ENCODE results near the gene LARGE1.

Gene LARGE1

DNA sequence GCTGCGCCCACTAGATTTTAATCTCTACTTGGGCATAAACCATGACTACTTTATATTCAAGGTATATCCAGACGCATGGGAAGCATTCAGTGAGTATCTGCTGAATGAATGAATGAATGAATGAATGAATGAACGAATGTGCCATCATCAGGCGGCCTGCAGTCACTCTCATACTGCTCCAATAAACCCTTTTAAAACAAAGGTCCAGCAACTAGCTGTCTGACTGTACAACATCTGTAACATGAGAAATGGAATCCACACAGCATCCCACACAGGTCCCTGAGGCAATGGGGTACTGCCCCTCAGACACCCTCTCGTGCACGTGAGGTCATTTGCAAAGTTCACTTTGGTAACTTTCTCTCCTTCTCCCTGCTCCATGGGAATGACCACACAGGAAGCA, 147.5 kb downstream of the LARGE1 start:
- DNase-seq (ENCODE audit: low spot score) = no peak

DNA sequence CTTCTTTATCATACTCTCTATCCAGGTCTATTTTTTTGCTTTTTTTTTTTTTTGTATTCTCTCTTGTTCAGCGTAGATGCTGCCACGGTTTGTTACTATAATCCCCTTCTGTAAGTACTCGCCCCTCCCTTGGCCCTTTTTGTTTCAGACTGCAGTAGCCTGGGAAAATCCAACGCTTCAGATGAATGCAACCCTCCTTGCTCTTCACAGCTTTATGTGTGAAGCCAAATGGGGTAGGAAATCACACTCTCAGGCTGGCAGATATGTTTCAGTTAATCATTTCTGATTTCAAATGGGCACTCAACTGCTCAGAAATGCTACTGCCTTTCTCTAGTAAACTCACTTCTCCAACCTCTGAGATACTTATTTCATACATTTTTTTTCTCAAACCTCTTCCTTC, 149.1 kb downstream of the LARGE1 start:
- DNase-seq (ENCODE audit: low spot score) = no peak

DNA sequence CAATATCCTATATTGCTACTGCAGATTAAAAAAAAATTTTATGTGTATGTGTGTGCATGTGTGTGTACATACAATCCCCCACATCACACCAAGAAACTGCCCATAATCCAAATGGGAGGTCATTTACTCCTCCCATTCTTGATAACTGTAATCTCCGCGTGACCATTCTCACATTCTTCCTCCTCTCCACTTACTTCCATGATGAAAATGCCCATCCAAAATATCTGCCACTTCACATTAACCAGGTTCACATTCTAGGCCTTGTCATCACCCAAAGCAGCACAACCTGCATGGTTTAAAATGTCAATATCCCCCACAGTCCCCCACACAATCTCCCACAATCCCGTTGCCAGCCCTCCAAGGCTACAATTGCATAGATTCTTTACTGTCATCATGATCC, 149.6 kb downstream of the LARGE1 start:
- no peak for DNase-seq (ENCODE audit: low spot score)

DNA sequence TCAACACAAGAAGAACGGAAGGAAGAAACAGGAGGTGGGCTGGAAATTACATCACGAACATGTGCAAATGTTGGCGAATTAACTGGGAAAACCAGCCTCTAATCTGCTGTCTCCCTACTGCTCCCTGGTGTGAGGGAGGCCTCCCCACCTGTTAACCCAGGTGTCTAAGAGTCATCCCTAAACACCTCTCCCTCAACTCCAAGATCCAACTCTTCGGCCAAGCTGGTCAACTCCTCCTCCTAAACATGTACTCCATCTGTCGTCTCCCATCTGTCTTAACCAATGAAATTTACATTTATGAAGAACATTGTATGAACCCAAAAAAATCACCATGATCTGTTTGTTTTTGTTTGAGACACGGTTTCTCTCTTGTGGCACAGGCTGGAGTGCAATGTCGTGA, 154.2 kb downstream of the LARGE1 start:
- no peak for DNase-seq (ENCODE audit: low spot score)

DNA sequence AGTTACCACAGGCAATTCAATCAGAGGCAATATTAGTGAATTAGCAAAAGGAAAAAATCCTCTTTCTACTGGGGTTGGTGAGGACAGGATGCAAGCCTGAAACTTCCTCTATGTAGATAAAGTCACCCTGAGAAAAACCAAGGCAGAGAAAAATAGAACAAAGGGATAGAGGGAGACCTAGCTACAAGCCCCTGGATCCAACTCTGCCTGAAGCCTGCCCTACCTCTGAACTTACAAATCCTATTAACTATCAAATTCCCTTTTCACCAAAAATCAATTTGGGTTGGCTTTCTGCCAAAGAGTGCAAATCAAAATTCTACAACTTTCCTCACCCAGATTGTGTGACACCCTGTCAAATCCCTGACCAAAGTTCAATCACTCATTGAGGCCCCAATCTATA, 161.3 kb downstream of the LARGE1 start:
- DNase-seq (ENCODE audit: low spot score) = no peak

DNA sequence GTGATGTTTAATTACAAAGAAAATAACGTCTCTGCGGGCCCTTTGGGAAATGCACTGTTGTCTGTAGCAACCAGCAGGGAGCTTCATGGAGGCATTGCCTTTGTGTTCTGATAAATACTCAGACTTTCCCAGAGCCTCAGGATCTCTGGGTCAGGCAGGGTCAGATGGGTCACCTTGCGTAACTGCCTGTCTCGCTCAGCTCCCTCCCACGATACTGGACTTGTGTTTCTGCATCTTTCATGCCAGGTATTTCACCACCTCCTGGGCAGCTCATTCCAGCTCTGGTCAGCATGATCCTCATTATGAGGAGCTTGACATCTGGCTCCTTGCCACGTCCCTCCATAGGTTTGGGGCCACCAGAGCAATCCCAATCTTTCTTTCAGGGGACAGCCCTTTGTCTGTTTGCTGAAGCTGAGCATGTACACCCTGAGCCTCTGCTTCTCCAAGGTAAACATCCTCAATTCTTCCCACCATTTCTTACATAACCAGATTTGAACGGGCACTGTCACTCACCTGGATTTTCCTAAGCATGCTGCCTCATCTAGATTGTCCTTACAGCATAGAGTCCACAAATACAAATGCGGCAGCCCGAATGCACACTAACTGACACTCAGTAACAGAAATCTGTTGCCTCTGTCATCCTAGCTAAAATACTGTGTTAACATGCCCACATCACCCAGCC, 162.3 kb downstream of the LARGE1 start:
- no peak for DNase-seq (ENCODE audit: low spot score)

DNA sequence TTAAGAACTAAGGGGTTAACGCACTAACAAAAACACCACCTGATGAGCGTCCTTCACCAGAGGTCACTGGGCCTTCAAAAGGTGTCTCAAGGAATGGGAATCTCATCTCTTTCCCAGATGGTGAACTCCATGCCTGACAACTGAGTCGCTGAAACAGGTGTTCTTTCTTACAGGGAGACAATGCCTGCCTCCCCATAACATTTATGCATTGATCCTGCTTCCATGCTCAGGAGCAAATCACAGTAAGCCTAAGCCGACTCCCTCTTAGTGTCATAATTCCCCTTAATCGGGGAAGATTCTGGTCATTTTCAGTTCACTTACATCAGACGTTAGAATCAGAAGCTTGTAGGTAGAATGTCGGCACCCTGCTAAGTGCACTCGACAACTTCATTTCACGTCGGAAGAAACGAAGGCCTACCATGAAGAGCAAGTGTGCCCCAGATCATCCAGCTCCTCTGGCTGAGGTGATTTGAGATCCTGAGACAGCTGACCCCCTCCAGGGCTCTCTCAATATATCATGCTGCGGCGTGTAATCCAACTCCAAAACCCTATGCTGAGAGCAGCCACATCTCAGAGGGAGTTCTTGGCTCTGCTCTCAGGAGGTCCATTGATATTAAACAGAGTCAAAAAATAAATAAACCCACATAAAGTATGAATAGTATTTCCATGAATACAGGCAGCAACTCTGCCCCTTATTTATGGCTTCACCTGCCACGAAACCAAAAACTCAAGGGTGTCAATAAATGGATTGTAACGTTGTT, 163.1 kb downstream of the LARGE1 start:
- DNase-seq (ENCODE audit: low spot score) = no peak

DNA sequence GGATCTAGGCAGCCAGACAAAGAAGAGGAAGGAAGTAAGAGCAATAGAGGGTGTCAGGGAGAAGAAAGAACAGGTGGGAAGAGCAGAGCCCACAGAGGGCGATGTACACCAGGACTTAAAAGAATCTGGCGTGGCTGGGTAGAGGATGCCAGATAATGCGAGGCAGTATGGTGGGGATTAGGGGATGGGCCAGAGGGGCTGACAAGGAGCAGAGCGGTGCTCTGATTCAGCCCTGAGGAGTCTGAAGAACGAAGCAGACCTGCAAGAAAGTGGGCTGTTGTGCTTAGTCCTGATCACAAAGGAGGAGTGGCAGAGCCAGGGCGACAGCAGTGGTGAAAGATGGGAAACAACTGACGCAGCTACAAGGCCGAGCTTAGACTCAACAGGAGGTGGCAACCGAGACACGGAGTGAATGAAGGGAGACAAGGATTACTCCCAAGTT, 163.7 kb downstream of the LARGE1 start:
- DNase-seq (ENCODE audit: low spot score) = no peak

DNA sequence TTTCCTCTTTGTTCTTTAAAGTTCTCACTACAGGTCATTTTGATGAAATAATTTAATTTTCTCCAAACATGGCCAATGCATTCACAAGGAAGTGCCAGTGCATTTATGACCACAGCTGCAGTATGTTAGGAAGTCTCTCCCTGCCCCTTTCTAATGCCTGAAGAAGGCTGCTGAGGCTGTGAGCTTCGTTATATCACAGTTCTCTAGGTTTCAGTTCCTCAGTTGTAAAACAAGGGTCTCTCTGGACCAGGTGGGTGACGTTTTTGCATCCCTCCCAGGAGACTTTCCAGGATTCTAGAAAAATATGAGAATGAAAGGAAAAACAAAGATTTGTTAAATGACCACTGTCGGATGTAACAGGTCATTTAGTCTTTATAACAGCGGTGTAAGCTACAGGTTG, 171.6 kb downstream of the LARGE1 start:
- DNase-seq (ENCODE audit: low spot score) = no peak

DNA sequence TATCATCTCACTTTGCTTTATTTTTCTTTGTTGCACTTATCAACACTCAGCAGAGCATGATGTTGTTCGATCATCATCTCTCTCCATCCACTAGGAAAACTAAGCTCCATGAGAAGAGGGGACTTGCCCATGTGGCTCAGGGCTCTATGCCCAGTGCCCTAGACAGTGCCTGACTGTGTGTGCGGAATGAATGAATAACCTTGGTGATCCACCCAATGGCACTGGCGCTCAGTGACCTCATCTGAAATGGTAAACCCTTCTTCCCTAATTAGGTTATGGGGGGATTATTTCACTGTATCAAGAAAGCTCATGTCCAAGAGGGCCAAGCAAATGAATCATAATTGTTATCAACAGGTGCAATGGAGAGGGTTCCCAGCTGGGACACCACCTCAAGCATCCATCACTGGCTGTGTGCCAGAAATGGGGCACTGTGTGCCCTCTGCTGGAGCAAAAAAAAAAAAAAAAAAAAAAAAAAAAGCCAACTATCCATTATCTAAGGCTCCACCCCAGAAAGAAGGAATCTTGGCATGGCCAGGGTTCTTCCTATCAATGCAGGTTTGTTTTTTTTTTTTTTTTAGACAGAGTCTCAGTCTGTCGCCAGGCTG, 172.6 kb downstream of the LARGE1 start:
- no peak for DNase-seq (ENCODE audit: low spot score)

DNA sequence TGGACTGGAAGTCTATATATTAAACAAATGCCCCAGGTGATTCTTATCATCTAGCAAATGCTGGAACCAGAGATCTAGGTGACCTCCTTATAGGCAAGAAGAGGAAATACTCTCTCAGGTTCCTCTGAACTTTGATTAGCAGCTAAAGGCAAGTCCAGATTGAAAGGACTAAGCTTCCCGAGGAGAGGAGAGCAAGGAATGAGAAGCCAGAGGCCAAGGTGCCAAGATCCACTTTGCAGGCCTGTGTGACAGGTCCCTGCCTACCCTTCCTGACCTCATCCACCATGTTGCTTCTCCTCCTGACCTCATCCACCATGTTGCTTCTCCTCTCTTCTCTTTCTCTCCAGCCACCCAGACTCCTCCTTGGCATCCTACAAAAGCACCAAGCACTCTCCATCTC, 173.2 kb downstream of the LARGE1 start:
- no peak for DNase-seq (ENCODE audit: low spot score)

DNA sequence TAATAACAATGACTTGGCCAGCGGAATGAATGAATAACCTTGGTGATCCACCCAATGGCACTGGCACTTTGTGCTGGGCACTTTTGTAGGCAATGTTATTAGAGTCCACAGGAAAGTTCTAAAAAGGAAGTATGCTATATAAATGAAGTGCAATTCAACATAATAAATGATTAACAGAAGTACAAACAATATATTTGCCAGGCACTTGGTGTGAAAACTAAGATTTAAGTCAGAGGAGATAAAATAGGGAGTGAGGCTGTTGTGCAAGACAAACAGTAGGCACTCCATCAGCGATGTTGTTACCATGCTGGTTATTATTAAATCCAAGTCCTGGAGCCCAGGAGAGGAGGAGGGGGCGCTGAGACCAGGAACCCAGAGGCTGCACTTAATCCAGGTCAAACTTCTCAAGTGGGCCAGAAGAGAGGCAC, 173.8 kb downstream of the LARGE1 start:
- no peak for DNase-seq (ENCODE audit: low spot score)

DNA sequence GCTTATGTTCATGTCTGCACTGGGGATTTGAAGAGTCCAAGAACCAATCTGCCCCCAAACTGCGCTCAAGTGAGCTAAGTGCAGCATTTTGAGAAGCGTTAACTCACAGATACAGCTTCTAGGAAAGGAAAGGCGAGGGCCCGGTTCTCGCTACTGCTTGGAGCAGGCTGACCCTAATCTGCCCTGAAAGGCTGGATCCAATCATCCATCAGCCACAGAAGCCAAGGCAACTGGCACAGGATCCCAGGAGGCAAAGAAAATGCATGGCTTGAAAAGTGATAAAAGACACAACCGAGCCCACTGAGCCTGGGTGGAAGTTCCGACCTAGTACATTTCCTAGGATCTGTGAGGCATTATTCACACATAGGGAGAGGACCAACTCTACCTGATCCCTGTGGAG, 174.8 kb downstream of the LARGE1 start:
- no peak for DNase-seq (ENCODE audit: low spot score)

DNA sequence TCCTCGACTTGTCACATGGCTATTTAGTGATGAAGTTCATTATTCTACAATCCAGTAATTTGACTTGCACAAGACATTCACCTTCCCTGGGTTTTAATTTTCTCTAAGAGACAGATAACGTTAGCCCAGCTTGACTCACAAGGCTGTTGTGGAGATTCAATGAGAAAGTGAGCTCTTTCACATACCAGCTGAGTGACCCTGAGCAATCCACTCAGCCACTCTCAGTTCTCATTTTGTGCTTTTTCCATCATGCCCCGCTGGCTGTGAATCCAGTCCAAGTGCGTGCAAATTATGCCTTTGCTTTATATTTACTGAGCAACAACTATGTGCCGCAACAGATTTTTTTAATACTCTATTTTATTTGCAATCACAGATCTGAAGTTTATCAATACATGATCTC, 176.5 kb downstream of the LARGE1 start:
- no peak for DNase-seq (ENCODE audit: low spot score)

DNA sequence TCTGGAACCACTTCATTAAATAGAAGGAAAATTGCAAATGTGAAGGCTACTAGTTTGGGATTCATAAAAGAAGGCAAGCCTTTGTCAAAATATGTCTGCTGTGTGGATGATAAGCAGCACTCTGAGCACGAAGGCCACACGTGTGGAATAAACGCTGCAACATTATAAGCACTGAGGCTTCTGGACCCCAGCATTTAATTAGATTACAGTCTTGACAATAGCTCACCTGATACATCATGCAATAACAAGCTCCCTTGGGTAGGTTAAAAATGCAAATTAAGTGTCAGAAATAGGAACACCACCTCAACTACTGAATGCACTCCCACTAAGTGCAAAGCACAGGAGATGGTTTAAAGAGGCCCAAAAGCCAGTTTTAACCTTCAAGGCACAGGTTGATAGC, 179.3 kb downstream of the LARGE1 start:
- no peak for DNase-seq (ENCODE audit: low spot score)

DNA sequence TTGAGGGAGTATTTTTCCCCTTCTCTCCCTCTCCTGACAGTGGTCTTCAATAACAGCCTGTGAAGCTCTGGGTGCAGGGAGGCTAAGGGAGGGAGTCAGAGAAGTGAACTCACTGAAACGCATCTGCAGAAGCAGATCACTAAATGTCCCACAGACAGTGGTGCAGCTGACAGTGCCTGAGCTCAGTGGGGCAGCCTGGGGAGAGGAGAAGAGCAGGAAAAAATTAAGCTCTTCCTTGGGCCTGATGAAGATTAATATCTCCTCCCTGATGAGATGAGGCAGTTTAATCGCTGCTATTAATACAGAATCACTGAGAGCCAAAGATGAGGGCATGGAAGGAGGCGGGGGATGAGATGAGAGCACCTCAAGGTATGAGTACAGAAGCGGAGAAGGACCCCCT, 180.8 kb downstream of the LARGE1 start:
- DNase-seq (ENCODE audit: low spot score) = no peak

DNA sequence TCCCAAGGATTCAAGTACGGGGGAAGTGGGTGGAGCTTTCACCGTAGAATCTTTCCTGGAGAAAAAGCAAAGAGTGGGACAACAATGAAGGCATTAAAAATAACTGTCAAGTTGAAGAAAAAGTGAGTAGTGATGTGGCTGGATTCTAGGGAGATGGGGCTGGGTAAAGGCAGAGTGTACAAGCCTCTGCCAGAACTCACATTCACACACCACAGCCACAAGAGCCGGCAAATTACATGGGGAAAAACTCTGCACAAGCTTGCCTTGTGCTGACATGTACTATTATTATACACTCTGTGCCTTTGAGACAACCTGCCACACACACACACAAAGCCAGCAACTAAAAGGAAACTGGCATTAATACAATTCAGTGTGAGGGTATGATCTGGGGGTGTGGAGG, 182.6 kb downstream of the LARGE1 start:
- DNase-seq (ENCODE audit: low spot score) = no peak

DNA sequence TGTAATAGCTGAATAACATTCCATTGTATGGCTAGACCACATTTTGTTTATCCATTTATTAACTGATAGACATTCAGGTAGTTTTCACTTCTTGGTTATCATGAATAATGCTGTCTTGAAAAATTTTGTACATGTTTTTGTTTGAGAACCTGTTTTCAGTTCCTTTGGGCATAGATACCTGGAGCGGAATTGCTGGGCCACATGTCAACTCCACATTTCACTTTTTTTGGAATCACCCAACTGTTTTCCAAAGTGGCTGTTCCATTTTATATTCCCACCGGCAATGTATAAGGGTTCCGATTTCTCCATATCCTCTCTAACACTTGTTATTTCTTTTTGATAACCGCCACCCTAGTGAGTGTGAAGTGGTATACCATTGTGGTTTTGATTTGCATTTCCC, 184.3 kb downstream of the LARGE1 start:
- DNase-seq (ENCODE audit: low spot score) = no peak

DNA sequence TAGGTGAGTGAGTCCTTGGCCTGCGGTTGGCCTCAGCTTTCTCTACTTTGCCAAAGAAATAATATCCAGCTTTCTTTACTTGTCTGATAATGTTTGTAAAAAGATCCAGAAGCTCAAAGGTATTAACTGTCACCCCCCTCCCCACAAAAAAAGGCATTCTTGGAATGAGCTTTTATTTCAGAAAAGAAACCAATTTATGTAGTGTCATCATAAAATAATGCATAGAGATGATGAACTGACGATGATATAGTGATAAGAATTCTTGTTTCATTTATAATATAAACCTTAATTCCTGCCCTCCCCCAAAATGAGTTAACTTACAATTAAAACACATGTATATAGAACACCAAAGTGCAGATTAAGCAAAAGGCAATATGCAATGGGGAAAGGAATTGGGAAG, 191.4 kb downstream of the LARGE1 start:
- DNase-seq (ENCODE audit: low spot score) = no peak

DNA sequence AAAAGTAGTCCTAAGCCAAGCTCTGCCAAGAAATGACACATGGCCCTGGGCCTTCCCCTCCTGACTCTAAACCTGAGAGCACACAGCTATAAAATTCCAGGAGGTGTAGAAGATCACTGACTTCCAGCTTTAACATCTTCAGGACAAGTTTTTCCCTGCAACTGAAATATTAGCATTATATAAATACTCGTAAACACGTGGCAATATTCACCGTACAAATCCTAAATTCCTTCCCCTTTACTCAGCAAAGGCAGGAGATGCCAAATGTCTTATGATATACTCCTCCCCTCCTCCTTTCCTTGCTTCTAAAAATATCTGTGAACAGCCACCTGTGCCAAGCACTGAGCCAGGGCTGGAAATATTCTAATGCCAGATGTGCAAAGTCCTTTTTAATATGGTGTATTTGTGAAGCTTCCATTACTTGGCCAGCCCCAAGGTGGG, 194.0 kb downstream of the LARGE1 start:
- DNase-seq (ENCODE audit: low spot score) = no peak

DNA sequence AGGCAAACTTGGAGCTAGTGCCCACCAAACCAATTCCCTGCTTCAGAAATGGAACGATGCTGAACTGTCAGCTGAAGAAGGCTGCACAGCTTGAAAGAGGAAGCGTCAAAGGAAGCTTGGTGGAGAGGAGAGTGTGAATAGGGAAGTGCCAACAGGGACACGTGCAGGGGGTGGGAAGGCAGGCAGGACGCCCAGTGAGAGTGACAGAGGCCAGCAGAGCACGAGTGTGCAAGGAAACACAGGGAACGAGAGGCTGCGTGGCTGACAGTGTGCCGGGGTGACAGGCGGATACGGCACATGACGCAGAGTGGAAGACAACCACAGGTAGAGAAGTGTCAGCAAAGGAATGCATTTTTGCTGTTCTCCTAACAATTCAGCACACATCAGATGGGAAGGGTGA, 196.4 kb downstream of the LARGE1 start:
- no peak for DNase-seq (ENCODE audit: low spot score)

DNA sequence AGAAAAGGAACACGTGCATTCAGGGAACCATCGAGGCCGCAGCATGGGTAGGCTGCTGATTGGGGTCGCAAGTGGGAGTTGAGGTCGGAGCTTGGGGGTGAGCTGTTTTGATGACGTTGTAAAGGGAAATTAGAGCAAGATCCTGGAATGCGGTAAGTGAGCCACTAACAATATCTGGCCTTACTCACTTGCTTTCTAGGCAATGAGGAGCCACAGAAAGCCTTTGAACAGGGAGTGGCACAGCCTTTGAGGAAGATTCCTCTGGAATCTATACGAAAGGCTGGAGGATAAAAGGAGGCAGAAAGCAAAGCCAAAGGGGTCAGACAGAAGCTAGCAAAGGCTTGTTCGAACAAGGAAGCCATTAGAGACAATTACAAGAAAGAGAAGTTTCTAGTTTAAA, 197.5 kb downstream of the LARGE1 start:
- DNase-seq (ENCODE audit: low spot score) = no peak

DNA sequence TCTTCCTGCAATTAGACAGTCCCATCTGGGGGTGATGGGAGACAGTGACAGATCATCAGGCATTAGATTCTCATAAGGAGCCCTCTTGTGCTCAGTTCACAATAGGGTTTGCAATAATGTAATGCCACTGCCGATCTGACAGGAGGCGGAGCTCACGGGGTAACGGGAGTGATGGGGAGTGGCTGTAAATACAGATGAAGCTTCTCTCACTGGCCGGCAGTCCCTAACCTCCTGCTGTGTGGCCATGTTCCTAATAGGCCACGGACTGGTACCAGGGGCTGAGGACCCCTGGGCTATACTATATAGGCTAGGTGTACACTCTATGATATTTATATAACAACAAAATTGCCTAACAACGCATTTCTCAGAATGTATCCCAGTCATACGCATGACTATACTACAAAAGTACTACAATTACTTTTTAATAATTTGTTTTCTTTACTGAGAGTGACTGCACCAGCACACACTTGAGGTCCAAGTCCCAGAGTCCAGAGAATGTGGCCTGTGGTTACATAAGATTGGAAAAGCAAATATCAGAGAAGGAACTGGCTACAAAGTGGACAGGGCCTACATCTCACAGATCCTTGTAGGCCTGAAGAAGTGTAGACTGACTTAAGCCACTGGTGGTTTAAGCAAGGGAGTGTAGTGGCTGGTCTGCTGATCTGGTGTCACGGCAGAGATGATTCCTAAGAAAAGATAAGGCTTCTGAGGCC, 200.0 kb downstream of the LARGE1 start:
- DNase-seq (ENCODE audit: low spot score) = no peak
